IPS-NIHi11 (cell line): Measurements from ENCODE around the gene MKRN2OS.
"Not testable (repeated sequence)": the region's sequence is repeated elsewhere in the genome, so short reads cannot be mapped to it uniquely, and the experiment has no call there.

ENCODE experiments used
- DNase-seq: peaks from one replicate; pipeline ENCODE4 v3.0.0; 2012; ENCODE audit warnings: mixed read lengths, low spot score

MKRN2OS gene

GRCh38 chr3:12561397-12561796, 16.1 kb upstream of the MKRN2OS start:
- DNase-seq: no peak

DNA sequence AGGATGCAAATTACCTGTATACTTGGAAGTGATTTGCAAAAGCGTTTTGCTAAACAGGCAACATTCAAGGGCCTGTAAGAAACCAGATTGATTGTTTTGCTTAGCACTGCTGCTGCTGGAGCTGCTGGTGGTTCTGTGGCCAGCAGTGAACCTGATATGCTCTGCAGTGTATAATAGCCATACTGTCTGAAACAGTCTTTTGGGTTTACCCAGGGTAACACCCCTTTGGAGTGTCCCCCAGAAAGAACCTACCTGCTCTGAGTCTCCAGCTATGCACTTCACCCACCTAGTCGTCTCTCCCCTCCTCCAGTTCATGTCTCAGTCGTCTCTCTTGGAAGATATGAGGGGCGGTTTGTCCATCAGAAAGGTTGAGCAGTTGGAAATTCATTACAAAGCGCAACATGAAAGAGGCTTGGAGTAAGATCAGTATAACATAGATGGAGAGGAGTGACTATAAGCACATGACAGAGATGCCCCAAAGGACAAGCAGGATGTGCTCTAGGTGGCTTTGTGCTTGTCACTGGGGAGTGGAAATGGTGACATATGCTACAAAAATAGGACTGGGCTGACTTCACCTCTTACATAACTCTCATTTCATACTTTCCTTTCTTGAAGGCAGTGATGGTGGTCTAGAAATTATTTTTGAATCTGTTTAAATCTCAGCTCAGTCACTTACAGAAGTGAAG, 15.3 kb upstream of the MKRN2OS start:
- DNase-seq: no peak

GRCh38 chr3:12559520-12559919, 14.2 kb upstream of the MKRN2OS start:
- no peak for DNase-seq

DNA sequence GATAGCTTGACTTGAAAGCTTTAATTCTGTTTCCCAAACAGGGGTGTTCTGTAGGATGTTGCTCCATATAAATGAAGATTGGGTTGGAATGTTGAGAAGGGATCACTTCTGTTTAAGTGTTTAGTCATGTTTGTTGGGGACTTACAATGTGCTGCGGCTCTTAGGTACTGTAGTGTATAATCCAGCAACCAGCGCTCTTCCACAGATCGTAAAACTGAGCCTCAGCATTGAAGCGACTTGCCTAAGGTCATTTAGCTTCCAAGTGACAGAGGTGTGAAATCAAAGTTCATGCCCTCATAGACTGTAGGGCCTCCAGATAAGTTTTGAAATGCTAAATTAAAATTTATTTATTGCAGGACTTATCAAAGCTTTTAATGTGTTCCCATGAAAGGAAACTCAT, 13.4 kb upstream of the MKRN2OS start:
- no peak for DNase-seq

DNA sequence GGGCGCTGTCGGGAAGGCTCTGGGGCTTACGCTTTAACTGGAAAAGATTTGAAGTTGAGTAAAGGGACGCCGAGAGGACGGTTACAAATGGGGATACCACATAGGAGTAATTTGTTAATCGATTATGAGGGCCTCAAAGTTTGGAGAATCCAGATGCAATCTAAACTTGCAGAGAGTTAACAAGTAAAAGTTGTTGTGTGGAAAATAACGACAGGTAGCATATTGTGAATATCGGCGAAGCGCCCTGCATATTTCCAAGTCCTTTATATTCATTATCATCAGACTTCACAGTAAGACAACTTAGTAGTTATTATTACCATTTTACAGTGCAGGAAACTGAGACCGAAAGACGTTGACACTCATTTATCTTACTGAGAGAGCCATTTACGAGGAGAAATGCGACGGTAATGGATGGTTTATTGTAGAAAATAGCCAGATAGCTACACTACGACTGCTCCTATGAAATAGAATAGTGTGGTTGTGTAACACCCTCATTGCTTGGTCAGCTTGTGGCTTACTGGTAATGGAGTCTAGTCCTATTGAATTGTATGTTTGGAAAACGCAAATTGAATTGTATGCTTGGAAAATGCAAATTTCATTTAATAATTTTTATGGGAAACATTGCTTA, 12.3 kb upstream of the MKRN2OS start:
- DNase-seq: no peak

DNA sequence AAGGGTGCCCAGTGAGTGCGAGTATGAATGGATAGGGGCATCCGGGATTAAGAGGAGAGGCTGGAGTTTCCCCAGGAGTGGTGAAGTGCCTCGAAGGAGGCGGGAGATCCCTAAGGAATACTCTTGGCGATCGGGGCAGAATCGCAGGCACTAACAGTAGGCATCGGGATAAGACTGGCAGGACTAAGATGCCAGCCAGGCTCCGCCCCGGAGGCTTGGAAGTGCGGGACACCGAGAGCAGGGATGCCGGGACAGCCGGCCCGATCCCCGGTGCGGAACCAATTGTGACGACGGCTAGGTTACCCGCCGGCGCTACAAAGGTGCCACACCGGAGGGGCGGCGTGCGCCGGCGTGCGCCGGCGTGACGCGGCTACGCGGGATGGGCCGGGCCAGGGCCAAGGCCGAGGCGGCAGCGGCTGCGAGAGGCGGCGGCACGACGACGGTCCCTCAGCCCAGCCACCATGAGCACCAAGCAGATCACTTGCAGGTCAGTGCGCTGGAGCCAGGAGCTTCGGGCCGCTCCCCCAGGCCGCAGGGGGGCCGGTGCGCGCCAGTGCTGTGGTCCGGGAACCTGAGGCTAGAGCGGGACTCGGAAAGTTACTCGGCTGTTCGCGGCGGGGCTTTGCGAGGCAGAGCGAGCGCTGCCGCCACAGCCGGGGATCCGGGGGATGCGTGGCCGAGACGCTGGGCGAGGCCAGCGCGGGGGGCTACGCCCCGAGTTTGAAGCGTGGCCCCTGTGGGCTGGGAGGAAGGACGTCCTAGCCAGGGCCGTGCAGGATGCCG, 11.6 kb upstream of the MKRN2OS start, which contains the start of gene MKRN2:
TSS of gene MKRN2 (plus strand) at position 398 of the 783 bp plus-strand sequence. CDS start at position 462, 64 bp downstream.
- DNase-seq: peak; percentile 93

- no peak for DNase-seq
Measured at GRCh38 chr3:12556314-12556689, 11.0 kb upstream of the MKRN2OS start.

DNA sequence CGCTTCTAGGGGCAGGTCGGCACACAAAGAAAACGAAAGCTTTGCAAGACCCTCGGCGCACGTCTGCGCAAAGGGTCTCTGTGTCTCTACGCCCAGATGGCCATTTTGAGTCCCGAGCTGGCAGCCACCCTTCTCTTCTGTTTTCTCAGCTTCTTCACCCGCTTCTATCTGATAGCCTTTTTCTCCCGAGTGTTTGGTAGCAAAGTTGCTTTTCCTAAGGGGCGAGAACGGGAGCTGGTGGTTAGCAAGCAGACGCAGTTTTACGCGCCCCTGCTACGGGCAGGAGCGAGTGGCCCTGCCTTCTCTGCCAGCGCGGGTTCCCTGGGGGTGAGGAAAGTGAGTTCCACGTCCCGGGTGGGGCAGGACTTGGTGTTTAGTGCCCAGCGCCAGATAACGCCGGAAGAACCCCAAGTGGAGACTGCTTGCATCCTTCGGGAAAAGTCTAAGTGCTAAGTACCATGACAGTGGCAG, 8.7 kb upstream of the MKRN2OS start:
- no peak for DNase-seq

DNA sequence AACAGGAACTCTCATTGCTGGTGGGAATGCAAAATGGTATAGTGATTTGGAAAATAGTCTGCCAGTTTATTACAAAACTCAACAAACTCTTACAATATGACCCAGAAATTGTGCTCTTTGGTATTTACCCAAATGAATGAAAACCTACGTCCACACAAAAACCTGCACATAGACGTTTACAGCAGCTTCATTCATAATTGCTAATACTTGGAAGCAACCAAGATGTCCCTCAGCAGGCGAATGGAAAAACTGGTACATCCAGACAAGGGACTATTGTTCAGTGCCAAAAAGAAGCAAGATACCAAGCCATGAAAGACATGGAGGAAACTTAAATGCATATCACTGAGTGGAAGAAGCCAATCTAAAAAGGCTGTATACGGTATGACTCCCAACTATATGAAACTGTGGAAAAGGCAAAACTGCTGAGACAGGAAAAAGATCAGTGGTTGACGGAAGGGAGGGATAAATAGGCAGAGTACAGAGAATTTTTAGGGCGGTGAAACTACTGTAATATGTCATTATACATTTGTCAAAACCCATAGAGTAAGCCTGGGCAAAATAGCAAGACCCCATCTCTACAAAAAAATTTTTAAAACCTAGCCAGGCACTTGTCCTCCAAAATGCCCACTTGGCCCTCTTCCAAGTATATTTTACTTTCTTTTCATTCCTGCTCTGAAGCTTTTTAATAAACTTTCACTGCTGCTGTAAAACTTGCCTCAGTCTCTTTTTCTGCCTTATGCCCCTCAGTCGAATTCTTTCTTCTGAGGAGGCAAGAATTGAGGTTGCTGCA, 4.9 kb upstream of the MKRN2OS start:
- DNase-seq: no peak

GRCh38 chr3:12544652-12545472, 437 bp downstream of the MKRN2OS start:
- DNase-seq: no peak

DNA sequence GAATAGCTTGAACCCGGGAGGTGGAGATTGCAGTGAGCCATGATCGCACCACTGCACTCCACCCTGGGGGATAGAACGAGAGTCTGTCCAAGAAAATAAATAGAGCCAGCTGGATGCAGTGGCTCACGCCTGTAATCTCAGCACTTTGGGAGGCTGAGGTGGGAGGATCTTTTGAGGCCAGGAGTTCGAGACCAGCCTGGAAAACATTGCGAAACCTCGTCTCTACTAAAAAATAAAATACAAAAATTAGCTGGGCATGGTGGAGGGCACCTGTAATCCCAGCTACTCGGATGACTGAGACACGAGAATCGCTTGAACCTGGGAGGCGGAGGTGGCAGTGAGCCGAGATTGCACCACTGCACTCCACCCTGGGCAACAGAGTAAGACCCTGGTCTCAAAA, 1.8 kb downstream of the MKRN2OS start:
- not testable (repeated sequence) for DNase-seq

GRCh38 chr3:12541625-12542024, 3.7 kb downstream of the MKRN2OS start:
- DNase-seq: peak; percentile 58

DNA sequence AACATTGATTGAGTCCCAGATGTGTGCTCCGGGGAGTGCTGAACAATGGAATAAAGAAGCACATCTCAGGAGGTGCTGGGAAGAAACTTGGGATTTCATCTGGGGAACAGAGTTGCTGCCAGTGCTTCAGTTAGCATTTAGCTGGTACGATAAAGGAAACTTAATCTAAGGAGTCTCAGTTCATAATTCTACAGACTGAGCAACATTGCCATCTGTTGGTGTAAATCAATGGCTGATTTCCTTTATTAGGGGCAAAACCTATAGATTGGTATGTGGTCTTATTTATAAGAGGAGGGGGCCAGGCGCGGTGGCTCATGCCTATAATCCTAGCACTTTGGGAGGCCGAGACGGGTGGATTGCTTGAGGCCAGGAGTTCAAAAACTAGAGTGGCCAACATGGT, 8.9 kb downstream of the MKRN2OS start:
- DNase-seq: no peak

GRCh38 chr3:12532182-12532581, 13.1 kb downstream of the MKRN2OS start:
- no peak for DNase-seq

DNA sequence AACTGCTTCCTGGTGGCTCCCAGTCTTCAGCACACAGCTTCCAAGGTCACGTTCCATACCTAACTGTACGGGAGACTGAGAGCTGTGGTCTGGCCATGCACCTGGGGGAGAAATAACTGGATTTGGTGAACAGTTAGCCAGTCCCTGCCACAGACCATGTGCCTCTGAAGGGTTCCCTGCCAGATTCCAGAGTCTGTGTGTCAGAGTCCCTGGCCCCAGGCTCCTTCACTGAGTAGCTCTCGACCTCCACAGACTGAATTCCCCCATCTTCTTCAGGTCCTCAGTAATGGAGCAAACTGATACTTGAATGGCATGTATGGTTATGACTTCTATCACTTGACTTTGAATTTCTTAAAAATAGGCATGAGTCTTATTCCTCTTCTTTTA, 17.5 kb downstream of the MKRN2OS start:
- no peak for DNase-seq

DNA sequence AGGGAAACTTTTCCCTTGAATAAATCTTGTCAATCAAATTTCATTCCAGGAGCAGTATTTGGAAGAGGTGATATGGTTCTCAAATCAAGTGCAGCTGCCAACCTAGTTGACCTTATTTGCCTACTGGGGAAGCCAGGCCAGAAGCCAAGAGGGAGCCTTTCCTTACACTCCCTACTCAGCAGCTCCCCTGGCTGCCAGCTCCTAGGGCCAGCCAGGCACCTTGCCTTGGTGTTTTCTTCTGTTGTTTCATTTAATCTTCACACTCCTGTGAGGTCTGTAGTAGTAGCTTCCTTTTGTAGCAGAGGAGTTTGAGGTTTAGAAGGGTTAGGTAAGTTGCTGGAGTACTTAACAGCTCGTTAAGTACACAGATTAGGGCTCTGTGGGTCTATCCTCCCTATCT, 22.6 kb downstream of the MKRN2OS start:
- DNase-seq: no peak

- no peak for DNase-seq
Measured at GRCh38 chr3:12521010-12521409, 24.3 kb downstream of the MKRN2OS start.

GRCh38 chr3:12518261-12519028, 26.9 kb downstream of the MKRN2OS start:
- peak; percentile 21 for DNase-seq

GRCh38 chr3:12516873-12517272, 28.4 kb downstream of the MKRN2OS start:
- DNase-seq: no peak

GRCh38 chr3:12515631-12516030, 29.7 kb downstream of the MKRN2OS start:
- DNase-seq: no peak
